GM21367 (cell line): ENCODE data around the gene CPAMD8.

Source experiments
- ATAC-seq: cut with Tn5 transposase; IDR thresholded peaks from one replicate; pipeline ENCODE4 v1.9.1; 2021; ENCODE audit not compliant: unreplicated experiment

Gene CPAMD8

GRCh38 chr19:16895467-16896145 is 131.0 kb downstream of the CPAMD8 start:
- no peak for ATAC-seq

DNA sequence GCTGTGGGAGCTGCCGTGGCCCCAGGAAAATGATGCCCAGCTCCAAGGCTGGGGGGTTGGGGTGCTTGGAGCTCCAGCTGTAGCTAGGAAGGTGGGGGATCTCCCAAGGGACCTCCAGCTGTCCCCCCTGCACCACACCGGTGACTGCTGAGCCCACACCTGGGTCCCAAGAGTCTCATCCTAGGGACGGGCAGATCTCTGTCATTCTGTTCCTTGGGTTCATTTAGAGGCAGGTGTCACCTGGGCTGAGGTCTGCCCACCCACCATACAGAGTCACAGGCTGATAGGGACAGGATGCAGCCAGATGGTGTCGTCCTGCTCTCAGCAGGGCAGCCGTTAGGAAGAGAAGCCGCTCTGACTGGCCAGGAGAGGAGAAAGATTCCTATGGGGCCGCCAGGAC is 132.5 kb downstream of the CPAMD8 start:
- ATAC-seq, result no peak

- no peak for ATAC-seq
Observed at GRCh38 chr19:16893686-16893989, 133.0 kb downstream of the CPAMD8 start.

DNA sequence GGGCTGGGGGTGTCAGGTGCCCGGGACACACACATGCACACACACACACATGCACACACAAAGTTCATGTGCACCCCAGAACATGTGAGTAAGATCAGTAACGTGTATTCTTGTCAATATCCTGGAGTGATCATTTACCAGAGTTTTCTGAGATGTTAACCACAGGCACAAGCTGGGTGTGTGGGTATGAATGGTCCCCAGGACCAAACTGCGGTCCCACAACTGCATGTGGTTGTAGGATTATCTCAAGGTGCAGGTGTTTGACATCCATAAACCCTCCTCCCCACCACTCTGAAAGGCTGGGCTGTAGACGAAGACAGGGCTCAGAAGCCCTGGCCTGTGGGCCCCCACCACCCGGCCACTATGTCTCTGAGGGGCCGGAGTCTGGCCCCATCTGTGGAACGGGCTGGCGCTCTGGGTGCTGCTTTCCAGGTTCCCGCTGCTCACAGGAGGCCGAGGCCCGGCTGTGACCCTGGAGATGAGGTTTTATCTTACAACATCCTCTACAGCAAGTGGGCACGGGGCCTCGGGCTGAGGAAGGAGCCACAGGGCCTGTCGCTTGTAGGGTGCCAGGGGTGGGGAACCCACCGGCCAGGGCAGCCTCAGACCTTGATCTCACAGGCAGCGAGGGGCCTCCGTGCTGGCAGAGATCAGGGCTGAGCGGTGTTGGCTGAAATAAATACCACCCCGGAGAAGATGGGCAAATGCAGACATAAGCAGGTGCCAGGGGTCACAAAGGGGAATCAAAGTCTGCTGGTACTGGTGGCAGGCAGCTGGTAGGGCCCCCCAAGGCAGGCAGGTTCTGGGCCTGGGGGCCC is 133.5 kb downstream of the CPAMD8 start:
- ATAC-seq, result no peak

- ATAC-seq, result no peak
Observed at GRCh38 chr19:16892436-16892835, 134.2 kb downstream of the CPAMD8 start.

DNA sequence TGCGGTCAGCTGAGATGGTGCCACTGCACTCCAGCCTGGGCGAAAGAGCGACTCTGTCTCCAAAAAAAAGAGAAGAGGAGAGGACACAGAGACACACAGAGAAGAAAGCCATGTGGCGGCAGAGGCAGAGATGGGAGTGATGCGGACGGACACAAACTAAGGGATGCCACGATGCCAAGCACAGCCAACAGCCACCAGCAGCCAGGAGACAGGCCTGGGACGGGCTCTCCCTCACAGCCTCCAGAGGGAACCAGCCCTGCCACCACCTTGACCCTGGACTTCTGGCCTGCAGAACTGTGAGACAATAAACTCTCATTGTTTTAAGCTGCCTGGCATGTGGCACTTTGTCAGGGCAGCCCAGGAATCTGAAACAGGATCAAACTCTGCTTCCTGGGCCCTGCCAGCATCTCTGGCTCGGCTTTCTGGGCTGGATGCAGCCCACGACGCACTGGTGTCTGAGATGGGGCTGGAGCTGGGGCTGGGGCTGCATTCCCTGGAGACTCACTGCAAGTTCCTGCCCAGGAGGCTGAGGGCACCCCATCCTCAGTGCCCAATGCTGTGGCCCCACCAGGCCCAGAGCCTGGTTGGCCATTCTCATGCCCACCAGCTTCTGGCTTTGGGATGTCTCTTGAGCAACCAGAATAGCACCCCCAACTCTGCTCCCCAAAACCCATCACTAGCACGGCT is 134.8 kb downstream of the CPAMD8 start:
- ATAC-seq, result no peak

DNA sequence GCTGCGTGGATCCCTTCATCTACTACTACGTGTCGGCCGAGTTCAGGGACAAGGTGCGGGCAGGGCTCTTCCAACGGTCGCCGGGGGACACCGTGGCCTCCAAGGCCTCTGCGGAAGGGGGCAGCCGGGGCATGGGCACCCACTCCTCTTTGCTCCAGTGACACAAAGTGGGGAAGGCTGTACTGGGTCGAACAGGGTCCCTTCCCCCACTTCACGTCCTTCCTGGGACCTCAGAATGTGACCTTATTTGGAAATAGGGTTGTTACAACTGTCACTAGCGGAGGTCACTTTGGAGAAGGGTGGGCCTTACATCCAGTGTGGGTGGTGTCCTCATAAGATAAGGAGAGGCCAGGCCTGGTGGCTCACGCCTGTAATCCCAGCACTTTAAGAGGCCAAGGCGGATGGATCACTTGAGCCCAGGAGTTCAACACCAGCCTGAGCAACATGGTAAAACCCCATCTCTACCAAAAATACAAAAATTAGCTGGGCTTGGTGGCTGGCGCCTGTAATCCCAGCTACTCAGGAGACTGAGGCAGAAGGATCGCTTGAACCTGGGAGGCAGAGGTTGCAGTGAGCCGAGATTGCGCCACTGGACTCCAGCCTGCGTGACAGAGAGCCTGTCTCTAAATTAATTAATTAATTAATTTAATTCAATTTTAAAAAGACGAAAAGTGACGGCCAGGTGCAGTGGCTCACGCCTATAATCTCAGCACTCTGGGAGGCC is 136.0 kb downstream of the CPAMD8 start:
- ATAC-seq, result no peak

DNA sequence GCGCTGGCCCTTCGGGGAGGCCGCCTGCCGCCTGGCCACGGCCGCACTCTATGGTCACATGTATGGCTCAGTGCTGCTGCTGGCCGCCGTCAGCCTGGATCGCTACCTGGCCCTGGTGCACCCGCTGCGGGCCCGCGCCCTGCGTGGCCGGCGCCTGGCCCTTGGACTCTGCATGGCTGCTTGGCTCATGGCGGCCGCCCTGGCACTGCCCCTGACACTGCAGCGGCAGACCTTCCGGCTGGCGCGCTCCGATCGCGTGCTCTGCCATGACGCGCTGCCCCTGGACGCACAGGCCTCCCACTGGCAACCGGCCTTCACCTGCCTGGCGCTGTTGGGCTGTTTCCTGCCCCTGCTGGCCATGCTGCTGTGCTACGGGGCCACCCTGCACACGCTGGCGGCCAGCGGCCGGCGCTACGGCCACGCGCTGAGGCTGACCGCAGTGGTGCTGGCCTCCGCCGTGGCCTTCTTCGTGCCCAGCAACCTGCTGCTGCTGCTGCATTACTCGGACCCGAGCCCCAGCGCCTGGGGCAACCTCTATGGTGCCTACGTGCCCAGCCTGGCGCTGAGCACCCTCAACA is 136.6 kb downstream of the CPAMD8 start:
- ATAC-seq, result no peak

GRCh38 chr19:16889366-16889882 is 137.2 kb downstream of the CPAMD8 start:
- no peak for ATAC-seq

GRCh38 chr19:16888629-16889365 is 137.8 kb downstream of the CPAMD8 start, which contains the start of gene F2RL3:
TSS of gene F2RL3 (plus strand) at chr19:16888999. CDS start at chr19:16889190, 191 bp downstream.
- no peak for ATAC-seq

GRCh38 chr19:16887353-16888265 is 139.0 kb downstream of the CPAMD8 start:
- ATAC-seq, result no peak

DNA sequence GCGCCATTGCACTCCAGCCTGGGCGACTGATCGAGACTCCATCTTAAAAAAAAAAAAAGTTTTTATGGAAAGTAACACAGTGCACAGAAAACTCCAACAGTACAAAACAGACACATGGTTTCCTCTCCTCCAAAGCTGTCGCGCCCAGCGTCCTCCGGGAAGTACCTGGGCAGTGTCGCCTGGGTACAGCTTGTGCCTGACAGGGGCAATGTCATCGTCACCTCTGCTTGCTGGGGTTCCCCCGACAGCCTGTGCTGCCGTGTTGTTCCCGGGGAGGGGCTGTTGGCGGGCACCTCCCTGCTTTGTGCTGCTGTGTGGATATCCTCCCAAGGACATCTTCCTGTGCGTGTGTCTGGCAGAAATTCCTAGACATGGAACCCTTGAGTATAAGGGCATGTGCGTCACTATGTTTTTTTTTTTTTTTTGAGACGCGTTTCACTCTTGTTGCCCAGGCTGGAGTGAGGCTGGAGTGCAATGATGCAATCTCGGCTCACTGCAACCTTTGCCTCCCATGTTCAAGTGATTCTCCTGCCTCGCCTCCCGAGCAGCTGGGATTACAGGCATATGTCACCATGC is 140.2 kb downstream of the CPAMD8 start:
- no peak for ATAC-seq

- no peak for ATAC-seq
Observed at GRCh38 chr19:16885166-16885565, 141.4 kb downstream of the CPAMD8 start.

- ATAC-seq, result no peak
Observed at GRCh38 chr19:16883522-16883921, 143.1 kb downstream of the CPAMD8 start.

DNA sequence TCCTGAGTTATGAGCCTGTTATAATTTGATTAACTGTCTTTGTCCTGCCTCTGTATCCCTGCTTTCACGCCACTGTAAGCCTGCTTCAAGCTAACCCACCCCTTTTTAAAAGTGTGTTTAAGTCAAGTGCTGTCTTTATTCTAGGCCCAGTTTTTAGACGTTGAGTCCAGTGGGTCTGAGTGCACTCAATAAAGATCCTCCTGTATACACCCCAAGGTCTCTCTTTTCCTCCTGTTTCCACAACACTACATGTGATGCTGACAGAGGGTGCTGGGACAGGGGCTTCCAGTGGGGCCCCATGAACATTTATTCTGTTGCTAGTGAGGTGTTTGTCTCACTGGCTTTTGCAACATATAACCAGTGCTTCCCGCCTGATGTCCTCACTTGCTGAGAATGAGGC is 144.5 kb downstream of the CPAMD8 start:
- no peak for ATAC-seq

DNA sequence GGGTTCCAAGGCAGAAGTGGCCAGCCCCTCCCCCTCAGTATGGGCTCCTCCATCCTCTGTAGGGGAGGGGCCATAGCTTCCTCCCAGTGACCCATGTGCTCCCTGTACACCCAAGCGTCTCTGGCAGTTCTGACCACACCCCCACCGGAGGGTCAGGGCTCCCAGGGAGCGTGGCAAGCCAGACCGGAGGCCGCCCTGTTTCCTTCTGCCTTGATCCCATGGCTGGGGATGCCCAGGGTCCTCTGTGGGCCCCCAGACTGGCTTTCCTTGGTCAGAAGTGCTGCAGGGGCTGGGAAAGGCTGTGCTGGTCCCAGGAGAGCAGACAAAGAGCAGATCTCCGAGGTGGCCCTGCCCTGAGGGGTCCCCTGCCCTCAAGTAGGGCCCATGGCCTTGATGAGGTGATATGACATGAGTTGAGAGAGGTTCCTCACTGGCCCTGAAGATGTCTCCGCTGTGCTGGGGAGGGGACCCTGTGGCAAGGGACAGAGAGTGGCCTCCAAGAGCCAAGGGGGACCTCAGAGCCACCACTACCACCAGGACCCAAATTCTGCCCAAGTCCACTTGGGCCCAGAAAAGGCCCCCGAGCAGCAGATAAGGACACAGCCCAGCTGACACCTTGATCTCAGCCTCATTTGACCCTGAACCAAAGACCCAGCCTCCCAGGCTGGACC is 145.6 kb downstream of the CPAMD8 start:
- no peak for ATAC-seq

GRCh38 chr19:16878181-16878965 is 148.2 kb downstream of the CPAMD8 start:
- no peak for ATAC-seq
